HL-60/S4 treated with phorbol 12-myristate 13-acetate at 8.2 ng/mL for 4 days and 3 days (cell line): ENCODE data around the gene SUPT20HL1.

Experiments
- in situ Hi-C: fragments of 300-500 bp; cut with MboI; formaldehyde crosslinking; loops from 2 replicates; pipeline ENCODE4 v1.15.0; 2022; ENCODE audit warnings: low sequenced_read_pairs

SUPT20HL1 gene

DNA sequence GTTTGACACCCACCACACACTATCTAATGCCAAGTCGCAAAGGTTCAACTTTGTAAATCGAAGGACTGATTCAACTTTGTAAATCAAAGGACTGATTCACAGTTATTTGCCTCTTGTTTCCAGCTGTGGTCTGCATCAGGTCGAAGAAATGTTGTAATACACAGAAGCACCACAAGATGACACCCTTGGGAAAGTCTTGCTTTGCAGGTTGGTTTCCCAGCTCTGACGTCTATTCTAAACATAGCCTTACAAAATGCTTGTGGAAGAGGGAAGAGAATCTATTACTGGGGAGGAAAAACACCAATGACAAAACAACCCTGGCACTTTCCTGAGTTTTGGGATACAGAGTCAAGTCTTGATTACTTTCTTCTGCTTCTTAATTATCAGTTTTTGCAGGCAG, 35.3 kb downstream of the SUPT20HL1 start:
- in situ Hi-C loops: loop anchor here (25.0 kb wide), 1 partner anchor 117 kb away; no protein-coding TSS in a partner anchor

DNA sequence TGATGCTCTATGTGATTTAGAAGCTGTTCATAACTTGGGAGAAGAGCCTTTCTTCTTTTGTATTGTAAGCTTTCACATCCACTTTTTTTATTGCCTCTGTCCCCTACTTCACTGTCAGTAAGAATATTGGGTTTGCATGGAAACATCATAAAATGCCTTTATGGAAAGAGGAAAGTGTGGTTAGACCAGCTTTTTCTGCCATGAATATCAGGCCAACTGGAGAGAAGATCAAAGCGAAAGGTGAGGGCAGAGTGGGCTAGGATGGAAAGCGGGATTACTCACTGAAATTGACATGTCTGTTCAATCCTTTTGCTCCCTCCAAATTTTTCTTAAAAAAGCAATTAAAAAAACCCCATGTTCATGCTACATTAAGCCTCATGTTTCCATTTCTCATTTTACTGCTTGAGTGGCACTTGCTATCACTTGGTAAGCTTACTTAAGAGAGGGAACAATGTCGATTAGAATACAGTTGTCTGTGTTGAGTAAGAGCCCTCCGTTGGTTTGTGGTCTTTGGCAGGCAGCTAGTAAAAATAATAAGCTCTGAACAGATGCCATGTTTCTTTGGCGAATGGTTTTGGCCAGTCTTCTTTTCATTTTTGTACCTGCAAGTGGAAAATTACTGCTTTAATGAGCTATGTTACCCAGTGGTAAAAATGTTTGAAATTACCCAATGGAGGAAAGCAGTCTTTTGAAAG, 35.9 kb downstream of the SUPT20HL1 start:
- in situ Hi-C loops: loop anchor here (25.0 kb wide), 1 partner anchor 116 kb away; no protein-coding TSS in a partner anchor

DNA sequence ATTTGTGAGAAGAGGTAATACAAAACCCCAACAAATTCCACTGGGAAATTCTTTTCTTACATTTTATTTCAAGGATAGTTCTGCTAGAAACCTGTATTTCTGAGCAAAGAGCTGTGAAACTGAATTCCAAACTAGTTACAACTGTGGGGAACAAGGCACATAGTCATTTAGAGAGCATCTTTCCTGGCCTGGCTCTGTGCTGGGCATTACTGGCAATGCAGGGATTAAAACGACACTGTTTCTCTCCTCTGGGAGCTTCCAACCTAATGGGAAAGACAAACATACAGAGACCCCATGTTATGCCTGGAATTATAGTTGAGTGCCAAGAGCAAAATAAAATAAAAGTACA, 36.5 kb downstream of the SUPT20HL1 start:
- in situ Hi-C loops: loop anchor here (25.0 kb wide), 1 partner anchor 115 kb away; no protein-coding TSS in a partner anchor

DNA sequence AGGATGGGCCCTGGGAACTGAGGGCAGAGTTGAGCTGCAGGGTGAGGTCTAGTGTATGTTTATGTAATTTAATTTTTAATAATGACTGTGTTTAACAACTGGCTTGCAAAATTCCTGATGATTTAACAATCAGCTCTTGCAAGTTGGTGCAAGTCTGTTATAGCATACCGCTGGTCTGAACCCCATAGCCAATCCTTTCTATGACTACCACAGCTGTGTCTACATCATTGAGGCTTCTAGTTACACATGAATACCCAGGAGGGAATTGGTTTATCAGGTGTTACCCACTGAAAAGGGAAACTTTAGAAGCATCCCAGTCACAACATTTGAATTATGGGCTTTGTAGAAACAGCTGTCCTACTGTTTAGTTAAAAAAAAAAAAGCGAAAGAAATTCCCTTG, 38.3 kb downstream of the SUPT20HL1 start:
- in situ Hi-C loops: loop anchor here (25.0 kb wide), 1 partner anchor 114 kb away; no protein-coding TSS in a partner anchor

DNA sequence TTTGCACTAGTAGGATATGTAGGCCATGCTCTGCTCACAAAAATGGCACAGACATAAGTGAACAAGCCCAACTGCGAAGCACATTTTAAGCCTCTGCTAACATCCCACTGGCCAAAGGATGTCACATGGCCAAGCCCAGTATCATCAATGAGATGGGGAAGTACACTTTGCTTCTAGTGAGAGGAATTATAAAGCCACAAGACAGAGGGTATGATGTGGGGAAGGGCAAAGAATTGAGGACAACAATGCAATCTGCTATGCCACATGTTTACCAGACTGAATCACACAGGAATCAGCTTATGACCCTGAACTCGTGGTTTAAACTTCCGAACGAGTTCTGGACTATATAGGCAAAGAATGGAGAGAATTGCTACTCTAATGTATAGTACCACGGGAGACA, 39.1 kb downstream of the SUPT20HL1 start:
- in situ Hi-C loops: loop anchor here (25.0 kb wide), 1 partner anchor 113 kb away; no protein-coding TSS in a partner anchor

DNA sequence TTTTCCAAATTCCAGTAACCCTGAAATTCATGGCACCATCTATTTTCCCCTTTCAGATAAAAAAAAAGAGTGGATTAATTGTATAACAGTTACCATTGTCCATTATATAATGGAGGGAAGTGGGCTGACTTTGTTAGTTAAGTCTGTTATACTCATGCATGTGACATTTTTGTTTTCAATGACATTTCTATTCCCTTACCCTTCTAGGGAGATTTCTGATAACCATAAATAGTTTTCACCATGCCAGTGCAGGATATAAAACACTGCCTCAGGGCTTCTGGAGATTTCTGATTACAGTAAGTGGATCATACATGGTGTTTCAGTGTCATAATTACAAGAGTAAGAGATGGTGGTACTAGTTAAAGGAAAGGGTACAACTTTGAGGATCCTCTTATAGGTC, 45.5 kb downstream of the SUPT20HL1 start:
- in situ Hi-C loops: no loop called here
